ENCODE data around the gene PDLIM5. TPM values are rescaled to one million over a fixed set of nuclear protein-coding genes. Genes with fewer than 3 reads are reported as not detected.

The PDLIM5 gene
- total and polyA plus RNA-seq, 11 donors = 262 to 1,378 (median 1,035) TPM

DNA sequence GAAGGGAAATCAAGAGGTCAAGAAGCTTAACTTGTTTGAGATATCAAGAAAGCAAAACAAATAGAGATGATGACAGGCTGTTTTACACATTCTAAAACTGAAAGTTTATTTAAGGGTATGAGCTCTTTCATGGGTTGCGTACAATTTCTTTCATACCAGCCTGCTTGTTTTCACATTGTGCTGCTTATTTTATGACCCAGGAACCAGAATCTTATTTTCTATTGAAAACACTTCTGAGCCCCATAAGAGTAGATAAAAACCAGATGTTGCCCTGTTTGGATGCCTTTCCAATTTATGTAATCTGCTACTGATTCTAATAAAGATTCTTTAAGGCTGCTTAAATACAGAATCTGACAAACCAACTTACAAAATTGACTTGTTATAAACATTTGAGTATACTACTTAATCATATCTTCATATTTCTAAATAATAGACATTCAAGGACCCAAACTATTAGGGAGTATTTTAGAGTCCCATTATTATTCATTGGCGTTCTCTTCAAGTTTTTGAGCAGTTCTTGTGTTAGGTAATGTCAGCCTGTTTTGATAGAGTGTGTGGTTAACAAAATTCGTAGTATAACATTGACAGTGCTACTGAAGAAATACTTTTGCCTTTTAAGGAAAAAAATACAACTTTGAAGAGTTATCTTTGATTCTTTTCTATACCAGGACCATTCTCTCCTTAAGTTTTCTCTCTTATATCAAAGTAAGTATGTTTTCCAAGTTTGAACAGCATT lies 74.4 kb downstream of the PDLIM5 start:
- H3K27me3 ChIP-seq = no peaks in the 10 kb centered on the region
- WGBS, 4 donors = 33 to 42% (median 39%) methylated on average over 3 of the region's 3 CpGs
- intact Hi-C loops (cut with DNase I) = loop anchor here in 2 of 10 donors (10.0 kb wide), 2 partner anchors 71 to 121 kb away; partner anchors contain the start of gene PDLIM5 (in 1 of the 2)
- H3K4me3 ChIP-seq = peak overlapping the region in 5 of 12 donors; percentile 0 to 30 (median 8)
- peak in 1 of 4 donors; percentile 13 for ATAC-seq
- H3K27ac ChIP-seq = peak overlapping the region in 11 of 12 donors; percentile 25 to 77 (median 67)
- DNase-seq = no peak
- H3K4me1 ChIP-seq = peaks cover 3 to 99% (median 82%) of the 10 kb centered on the region in 12 donors
- H3K36me3 ChIP-seq = peaks cover 0 to 19% (median 5%) of the 10 kb centered on the region in 9 donors
- TF ChIP-seq, protein P1, sequence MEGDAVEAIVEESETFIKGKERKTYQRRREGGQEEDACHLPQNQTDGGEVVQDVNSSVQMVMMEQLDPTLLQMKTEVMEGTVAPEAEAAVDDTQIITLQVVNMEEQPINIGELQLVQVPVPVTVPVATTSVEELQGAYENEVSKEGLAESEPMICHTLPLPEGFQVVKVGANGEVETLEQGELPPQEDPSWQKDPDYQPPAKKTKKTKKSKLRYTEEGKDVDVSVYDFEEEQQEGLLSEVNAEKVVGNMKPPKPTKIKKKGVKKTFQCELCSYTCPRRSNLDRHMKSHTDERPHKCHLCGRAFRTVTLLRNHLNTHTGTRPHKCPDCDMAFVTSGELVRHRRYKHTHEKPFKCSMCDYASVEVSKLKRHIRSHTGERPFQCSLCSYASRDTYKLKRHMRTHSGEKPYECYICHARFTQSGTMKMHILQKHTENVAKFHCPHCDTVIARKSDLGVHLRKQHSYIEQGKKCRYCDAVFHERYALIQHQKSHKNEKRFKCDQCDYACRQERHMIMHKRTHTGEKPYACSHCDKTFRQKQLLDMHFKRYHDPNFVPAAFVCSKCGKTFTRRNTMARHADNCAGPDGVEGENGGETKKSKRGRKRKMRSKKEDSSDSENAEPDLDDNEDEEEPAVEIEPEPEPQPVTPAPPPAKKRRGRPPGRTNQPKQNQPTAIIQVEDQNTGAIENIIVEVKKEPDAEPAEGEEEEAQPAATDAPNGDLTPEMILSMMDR (IDR thresholded peaks at IDR 0.05) = no peak
- no peak for TF ChIP-seq POLR2A (IDR thresholded peaks at IDR 0.05)
- no peaks in the 10 kb centered on the region for H3K9me3 ChIP-seq

DNA sequence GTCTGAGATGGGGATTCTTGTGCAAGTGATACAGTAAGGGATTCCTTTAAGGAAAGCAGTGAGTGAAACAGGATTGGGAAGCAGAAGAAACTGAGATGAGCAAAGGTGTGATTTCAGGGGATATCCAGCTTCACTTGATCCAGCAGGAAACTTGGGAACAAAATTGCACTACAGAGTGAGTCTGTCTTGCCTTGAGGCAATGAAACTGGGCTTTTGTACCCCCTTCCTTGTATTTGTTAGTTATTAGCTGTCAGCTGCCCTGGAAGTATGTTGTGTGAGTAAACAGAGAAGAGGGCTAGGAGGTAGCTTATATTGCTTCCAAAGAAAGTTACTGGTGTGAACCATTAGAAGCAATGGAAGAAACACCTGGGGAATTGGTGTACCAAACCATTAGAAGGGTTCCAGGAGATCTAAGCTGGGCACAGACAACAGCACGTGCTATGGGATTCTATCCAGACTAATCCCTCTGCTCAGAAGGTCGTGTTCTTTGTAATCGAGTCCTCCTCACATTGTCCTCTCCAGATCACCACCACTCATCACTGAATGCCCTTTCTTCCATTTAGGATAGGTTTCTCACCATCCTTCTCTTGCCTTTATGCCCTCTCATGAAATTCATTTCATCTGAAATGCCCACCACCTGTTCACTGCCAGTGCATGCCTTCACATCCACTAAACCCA lies 76.0 kb downstream of the PDLIM5 start:
- peak; percentile 50 to 70 (median 65) for ATAC-seq

DNA sequence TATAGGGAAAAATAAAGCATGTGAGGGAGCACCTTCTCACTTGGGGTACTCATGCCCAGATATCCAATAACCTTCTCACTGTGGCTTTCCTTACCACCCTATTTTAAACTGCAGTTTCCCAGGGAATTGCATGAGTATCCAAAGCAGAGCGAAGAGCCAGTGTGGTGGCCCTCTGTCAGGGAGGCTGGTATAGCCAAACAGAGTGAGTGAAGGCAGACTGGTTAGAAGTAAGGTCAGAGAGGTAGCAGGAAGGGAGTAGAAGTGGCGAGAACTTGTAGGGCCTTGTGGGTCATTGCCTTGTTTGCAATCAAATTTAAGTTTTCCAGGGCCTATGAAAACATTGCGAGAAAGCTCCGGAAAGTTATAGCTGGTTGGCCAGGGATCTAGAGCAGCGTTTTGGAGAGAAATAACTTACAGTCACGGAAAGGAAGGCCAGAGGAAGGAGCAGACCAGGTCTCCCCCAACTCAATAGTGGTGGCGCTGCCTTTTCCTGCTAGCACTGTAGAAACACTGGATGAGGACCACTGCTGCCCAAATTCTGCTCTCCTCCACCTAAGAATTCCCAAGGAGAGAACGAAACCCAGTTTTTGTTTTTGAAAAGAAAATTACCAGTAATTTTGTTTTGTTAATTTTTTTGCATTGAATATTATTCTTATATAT lies 77.2 kb downstream of the PDLIM5 start:
- no peaks in the 10 kb centered on the region for H3K27me3 ChIP-seq
- H3K27ac ChIP-seq = peak overlapping the region in 11 of 12 donors; percentile 38 to 77 (median 63)
- TF ChIP-seq, protein P1 (IDR thresholded peaks at IDR 0.05) = no peak
- TF ChIP-seq POLR2A (IDR thresholded peaks at IDR 0.05) = no peak
- no peak overlapping the region for H3K4me3 ChIP-seq
- peaks cover 3 to 95% (median 72%) of the 10 kb centered on the region in 12 donors for H3K4me1 ChIP-seq
- peaks cover 0 to 16% (median 5%) of the 10 kb centered on the region in 9 donors for H3K36me3 ChIP-seq
- ATAC-seq (peak; percentile 35 to 68 (median 42)), DNase-seq (no peak)
- no peaks in the 10 kb centered on the region for H3K9me3 ChIP-seq
- intact Hi-C loops (cut with DNase I) = loop anchor here in 2 of 10 donors (10.0 kb wide), 2 partner anchors 74 to 124 kb away; partner anchors contain the start of gene PDLIM5 (in 1 of the 2)
- 54 to 68% (median 62%) methylated on average over 8 of the region's 8 CpGs for WGBS, 4 donors

More for the DNA sequence above, 76.0 kb downstream of the PDLIM5 start:
- Histone ChIP-seq H3K4me3 (no peak overlapping the region), H3K9me3 (no peaks in the 10 kb centered on the region), H3K27me3 (no peaks in the 10 kb centered on the region), H3K4me1 (peaks cover 3 to 95% (median 71%) of the 10 kb centered on the region in 12 donors), H3K27ac (peak overlapping the region; percentile 21 to 77 (median 65)), H3K36me3 (peaks cover 0 to 19% (median 5%) of the 10 kb centered on the region in 9 donors)
- TF ChIP-seq, protein P1 (IDR thresholded peaks at IDR 0.05) = no peak
- TF ChIP-seq POLR2A (IDR thresholded peaks at IDR 0.05) = no peak
- 64 to 70% (median 65%) methylated on average over 3 of the region's 3 CpGs for WGBS, 4 donors
- intact Hi-C loops (cut with DNase I) = loop anchor here in 2 of 10 donors (10.0 kb wide), 2 partner anchors 73 to 123 kb away; partner anchors contain the start of gene PDLIM5 (in 1 of the 2)
- no peak for DNase-seq
